ENCODE data around the gene NCAPG.

DNA sequence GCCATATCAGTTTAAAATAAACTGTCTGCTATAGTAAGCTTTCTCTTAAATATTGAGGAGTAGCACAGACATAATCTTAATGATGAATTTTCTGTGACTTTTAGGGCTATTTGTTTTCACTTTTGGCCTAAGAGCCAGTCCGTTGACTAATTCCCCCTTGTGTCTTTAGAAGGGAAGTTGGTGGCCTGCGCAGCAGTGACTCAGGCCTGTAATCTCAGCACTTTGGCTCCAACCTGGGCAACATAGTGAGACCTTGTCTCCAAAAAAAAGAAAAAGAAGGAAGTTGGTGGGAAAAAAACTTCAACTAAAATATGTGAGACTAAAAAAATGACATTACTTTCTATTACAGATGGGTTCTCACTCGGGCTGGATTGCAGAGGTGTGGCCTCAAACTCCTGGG lies 3.4 kb downstream of the NCAPG start:
- TF ChIP-seq, protein P1, sequence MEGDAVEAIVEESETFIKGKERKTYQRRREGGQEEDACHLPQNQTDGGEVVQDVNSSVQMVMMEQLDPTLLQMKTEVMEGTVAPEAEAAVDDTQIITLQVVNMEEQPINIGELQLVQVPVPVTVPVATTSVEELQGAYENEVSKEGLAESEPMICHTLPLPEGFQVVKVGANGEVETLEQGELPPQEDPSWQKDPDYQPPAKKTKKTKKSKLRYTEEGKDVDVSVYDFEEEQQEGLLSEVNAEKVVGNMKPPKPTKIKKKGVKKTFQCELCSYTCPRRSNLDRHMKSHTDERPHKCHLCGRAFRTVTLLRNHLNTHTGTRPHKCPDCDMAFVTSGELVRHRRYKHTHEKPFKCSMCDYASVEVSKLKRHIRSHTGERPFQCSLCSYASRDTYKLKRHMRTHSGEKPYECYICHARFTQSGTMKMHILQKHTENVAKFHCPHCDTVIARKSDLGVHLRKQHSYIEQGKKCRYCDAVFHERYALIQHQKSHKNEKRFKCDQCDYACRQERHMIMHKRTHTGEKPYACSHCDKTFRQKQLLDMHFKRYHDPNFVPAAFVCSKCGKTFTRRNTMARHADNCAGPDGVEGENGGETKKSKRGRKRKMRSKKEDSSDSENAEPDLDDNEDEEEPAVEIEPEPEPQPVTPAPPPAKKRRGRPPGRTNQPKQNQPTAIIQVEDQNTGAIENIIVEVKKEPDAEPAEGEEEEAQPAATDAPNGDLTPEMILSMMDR (IDR thresholded peaks at IDR 0.05): no peak
- TF ChIP-seq POLR2AphosphoS5 (IDR thresholded peaks at IDR 0.05) (no peak), POLR2A (IDR thresholded peaks at IDR 0.05) (no peak), EP300 (IDR thresholded peaks at IDR 0.05) (no peak)

Measured in upper lobe of left lung (tissue), 4 donors.